ENCODE results near the gene ANKRD37.

ANKRD37 gene

DNA sequence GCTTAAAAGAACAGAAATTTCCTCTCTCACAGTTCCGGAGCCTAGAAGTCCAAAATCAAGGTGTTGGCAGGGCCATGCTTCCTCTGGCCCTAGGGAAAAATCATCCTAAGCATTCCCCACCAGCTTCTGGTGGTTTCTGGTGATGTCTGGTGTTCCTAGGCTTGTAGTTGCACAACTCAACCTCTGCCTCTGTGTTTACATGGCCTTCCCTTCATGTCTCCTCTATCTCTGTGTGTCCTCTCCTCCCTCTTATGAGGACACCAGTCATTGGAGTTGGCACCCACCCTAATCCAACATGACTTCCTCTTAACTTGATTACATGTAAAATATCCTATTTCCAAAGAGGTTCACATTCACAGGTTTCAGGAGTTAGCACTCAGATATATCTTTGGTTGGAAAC is 16.3 kb upstream of the ANKRD37 start:
- DNase-seq (ENCODE audit: low spot score): no peak

DNA sequence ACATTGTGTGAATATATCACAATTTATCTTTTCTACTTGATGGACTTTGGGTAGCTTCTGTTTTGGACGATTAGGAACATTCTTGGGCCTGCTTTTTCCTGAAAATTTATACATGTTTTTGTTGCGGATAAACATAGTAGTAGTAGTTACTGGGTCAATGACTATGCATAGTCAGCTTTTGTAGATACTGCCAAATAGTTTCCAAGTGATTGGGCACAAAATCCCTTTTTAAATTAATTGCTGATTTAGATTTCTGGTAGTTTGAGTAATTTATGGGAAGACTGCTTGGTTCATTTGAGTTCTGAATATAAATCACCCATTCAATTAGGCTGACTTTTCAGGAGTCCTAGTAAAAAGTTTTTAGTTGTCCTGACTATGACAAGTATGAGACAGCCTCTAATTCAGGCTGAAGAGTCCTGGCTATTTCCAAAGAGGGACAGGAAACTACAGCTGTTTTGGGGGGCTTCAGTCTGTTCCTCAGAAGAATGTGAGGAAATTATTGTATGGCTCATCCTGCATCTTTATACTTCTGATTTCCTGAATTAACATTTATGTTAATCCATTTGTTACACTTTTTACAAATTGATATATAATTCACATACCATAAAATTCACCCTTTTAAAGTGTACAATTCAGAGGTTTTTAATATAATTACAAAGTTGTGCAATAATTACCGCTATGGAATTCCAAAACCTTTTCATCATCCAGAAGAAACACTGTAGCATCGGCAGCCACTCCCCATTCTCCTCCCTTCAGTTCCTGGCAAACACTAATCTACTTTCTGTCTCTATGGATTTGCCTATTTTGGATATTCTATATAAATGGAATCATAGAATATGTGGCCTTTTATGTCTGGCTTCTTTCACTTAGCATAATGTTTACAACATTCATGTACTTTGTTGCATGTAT is 15.1 kb upstream of the ANKRD37 start:
- no peak for DNase-seq (ENCODE audit: low spot score)

DNA sequence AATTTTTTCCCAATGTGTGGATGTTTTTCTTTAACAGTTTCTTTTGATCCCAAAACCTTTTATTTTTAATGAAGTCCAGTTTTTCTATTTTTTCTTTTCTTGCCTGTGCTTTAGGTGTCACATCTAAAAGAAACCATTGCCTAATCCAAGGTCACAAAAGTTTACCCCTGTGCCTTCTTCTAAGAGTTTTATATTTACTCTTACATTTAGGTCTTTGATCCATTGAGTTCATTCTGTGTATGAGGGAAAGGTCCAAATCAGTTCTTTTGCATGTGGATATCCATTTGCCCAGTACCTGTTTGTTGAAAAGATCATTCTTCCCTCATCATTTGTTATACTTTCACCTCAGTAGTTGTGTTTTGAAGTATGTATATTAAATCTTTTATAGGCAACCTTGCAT is 13.9 kb upstream of the ANKRD37 start:
- DNase-seq (ENCODE audit: low spot score): no peak

DNA sequence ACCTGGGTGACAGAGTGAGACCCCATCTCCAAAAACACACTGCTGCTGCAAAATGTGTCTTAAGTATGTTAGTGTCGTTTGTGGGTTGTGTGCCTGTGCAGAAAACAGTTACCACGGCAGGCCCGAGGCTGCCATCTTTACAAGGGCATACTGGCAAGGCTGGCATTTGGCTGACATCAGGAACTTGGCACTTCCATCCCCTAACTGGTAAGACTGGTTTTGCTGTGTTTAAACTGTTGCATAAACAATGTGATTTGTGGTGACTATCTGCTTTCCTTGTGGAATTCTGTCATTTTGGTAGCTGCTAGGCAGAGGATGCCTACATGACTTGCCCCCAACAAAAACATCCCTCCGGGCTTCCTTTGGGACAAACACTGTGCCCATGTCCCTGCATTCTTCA is 13.2 kb upstream of the ANKRD37 start:
- no peak for DNase-seq (ENCODE audit: low spot score)

DNA sequence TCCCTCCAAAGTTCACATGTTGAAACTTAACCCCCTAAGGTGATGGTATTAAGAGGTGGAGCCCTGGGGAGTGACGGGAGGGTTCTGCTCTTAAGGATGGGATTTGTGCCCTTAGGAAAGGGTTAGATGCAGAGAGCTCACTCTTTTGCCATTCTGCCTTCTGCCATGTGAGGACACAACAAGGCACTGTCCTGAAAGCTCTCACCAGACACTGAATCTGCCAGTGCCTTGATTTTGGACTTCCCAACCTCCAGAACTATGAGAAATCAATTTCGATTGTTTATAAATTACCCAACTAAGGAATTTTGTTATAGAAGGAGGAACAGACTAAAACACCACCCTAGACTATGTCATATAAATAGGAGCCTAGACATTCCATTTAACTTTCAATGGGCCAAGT is 12.6 kb upstream of the ANKRD37 start:
- no peak for DNase-seq (ENCODE audit: low spot score)

DNA sequence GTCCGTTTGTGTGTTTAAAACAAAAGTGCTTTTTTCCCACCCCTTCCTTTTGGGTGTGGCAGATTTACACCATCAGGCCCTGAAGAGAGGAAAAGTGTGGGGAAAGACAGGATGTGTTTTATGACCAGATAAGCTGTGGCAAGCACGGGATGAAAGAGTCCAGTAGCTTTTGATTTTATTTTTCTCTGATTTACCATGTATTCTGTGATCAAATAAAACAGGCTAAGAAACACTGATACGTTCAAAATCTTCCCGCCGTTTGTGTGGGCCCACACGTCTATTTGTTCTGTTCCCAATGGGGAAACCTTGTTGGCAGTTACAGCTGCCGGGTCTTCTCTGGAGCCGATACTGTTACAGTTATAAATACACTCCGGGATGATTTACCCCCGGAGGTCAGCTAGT is 11.7 kb upstream of the ANKRD37 start:
- DNase-seq (ENCODE audit: low spot score): no peak

DNA sequence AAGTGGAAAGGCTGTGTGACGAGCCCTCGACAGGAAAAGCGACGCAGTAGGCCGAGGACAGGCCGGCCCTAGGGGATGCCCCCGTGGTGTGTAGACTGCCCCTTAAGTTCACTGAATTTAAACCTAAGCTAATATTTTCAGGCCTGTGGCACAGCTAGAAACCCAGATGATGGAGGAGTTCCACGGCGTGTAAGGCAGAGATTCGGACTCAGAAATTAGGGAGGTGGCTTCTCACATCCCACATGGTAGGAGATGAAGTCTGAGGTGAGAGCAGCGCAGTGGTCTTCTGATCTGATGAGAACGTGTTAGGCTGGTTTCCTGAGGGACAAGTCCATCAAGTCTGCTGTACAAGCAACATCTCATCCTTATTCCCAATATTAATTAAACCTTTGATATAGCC is 8.7 kb upstream of the ANKRD37 start:
- no peak for DNase-seq (ENCODE audit: low spot score)

DNA sequence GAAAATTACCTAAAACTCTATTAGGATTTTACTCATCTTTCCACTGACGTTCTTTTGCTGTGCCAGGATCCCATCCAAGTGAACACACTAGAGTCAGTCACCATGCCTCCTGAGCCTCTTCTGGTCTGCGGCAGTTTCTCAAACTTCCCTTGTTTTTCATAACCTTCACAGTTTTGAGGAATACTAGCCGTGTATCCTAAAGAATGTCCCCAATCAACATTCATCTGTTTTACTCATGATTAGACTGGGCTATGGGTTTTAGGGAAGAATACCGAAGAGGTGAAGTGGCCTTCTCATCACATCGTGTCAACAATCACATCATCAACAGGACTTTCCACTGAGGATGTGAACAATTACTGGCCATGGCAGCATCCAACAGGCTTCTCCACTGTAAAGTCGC is 5.7 kb upstream of the ANKRD37 start:
- no peak for DNase-seq (ENCODE audit: low spot score)

DNA sequence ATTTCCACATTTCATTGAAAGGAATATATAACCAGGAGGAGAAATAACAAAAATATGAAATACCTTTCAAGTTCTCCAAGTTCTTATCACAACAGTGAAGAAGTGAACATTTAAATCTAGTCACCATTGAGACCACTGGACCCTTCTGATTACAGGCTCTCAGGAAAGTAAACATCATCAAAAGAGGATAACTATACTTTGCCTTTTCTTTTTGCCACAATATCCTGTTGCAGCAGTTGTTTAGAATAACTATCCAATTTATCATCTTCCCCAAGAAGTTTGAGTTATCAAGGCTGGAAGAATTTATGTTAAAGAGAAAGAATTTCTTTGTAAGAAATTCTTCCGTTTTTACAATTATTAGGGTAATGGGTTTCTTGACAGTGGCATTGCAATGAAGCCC is 4.5 kb upstream of the ANKRD37 start:
- no peak for DNase-seq (ENCODE audit: low spot score)

DNA sequence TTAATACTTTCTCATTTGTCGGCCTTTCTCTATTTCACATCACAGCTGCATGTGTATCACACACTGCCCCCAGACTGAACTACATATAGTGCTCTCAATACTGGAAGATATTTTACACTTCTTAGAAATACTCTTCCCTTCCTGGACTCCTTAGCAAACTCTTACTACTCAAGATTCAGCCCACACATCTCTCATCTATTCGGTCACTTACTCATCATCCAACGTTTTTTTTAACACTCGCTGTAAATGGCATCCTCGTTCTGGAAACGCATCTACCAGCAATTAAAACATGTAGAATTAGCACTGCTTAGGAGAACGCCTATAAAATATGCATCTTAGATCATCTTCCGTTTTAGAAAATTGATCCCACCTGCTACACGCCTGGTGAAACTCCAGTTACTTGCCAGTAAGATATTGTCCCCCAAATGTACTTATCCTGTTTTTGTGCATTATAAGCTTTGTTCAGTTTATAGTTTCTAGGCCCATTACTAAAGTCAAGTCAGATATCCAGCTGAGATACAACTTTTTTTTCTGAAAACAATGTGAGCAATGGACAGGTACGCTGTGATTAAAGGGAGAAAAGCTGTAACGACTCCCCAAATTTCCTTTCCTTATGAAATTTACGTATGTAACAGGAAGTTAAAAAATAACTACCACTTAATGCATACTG is 1.9 kb upstream of the ANKRD37 start:
- no peak for DNase-seq (ENCODE audit: low spot score)

DNA sequence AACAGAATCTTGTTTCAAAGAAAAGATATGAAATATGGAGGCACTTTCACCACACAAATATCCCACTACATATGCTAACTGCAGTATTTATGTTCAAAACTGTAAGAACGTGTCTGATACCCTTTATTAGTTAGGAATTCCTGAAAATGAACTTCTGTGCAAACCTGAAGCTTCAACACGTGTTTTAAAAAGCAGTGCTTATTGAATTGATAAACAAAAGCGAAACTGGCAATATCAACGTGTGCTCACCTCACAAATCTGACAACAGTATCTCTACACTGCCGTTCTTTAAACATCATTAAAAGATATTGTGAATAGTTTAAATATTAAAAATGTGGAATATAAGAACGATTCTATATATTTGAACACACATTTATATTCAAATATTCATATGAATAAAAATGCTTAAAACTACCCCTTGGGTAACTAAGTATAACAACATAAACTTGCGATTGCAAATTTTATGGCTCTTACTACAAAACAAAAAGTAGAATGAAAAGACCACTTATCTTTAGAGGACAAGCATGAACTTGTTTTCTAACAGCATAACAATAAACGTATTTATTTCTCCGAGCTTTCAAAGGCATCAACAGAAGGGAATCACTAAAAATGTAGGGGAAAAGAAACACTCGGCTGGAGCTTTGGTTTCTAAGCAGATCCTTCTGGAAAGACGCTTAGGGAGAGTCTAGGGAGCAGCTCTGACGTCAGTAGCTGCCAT is 1.2 kb upstream of the ANKRD37 start, which contains the start of gene LRP2BP:
LRP2BP (minus strand) TSS at position 687 of the 718 bp plus-strand sequence. CDS start 17,738 bp downstream, outside the sequence.
- peak; percentile 94 for DNase-seq (ENCODE audit: low spot score)

DNA sequence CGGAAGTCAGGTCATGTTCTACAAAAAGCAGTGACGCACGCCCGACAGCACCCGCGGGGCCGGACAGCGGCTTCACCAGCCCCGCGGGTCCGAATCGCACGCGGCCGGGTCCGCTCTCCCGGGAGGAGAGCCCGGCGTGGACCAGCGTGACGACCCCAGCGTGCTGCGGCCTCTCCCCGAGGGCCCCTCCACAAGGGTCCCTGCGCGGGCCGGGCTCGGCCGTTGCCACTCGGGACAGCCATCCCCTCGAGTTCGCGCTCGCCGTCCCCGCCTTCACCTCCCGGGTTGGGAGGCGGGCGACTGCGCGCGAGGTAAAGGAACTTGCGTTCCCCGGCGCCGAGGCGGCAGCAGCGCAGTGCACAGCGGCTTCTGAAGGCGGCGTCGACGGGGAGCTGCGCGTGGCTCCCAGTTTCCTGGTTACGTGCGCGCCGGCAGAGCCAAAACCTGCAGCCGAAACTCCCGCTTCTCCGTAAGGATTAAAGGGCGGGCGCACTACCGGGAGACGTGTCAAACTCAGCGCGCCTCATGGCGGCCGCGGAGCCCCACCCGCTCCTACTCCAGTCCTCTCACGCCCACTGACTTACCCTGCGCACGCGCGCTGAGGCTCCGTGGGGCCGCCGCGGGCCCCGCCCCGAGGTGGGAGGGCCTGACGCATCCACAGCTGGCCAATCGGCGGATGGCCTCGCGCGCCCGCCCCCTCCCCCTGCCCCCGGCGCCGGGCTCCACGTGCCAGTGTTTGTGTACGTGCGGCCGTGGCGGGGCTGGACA is 501 bp upstream of the ANKRD37 start:
- DNase-seq (ENCODE audit: low spot score): peak; percentile 98

DNA sequence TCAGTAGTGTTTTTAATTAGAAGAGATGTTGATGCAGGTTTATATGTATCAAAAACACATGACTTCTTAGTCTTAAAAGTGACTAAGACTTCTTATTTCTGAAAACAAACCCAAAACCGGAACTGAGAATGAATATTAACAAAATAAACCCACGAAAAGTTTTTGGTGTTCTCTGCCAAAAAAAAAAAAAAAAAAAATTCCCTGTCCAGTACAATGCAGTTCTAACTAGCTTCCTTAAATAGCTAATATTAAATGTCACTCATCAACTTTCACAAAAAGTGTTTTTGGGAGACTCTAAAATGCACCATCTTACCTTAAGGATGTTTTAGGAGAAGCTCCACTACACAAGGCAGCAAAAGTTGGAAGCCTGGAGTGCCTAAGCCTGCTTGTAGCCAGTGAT is 2.0 kb downstream of the ANKRD37 start:
- DNase-seq (ENCODE audit: low spot score): no peak

DNA sequence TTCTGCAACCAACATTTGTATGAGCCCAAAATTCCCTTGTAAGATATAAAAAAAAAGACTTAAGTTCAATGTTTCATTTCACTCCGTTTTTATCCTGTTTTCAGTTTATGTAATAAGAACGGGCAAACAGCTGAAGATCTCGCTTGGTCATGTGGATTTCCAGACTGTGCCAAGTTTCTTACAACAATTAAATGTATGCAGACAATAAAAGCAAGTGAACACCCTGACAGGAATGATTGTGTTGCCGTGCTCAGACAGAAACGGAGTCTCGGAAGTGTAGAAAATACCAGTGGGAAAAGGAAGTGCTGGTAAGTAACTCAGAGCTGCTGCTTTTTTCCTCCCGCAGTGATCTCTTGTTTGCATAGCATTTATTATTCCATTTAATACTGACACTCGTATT is 2.8 kb downstream of the ANKRD37 start:
- no peak for DNase-seq (ENCODE audit: low spot score)

DNA sequence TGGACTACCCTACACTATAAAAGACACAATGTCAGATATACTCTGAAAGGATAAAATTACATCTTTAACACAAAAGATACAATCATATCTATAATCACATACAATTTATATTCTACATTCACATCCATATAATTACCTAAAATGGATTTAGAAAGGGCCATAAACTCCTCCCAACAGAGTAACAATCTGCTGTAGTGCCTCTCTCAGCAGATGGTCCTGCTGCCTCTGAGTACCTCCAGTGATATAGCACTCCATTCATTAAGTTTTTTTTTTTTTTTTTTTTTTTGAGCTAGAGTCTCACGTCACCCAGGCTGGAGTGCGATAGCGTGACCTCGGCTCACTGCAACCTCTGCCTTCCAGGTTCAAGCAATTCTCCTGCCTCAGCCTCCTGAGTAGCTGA is 7.4 kb downstream of the ANKRD37 start:
- DNase-seq (ENCODE audit: low spot score): no peak

DNA sequence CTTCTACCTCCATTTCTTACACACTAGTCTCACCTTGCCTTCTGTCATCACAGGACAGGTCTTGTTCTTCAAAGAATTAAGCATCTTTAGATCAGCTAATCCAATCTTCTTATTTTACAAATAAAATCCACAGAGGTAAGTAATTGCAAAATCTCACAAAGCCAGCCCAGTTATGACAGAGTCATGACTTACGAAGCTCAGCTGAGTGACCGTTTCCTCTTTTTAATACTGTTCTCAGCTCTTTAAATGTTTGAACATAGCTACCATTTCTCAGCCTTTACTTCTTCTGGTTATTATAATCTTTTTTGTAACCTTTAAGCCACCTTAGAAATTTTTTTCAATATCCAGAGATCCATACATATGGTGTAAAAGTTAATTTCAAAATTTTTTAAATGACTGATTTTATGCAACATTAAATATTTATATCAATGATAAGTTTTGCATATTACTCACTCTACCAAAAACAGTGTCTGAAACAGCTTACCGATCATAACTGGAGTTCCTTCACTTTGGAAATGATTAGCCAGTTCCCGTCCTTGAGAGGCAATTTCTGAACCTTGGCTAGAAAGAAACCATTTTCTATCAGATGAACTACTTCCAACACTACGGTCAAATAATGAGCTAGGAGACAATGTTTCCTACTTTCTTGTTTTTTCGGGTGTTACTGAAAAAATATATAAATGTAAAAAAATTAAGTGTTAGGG is 8.8 kb downstream of the ANKRD37 start:
- DNase-seq (ENCODE audit: low spot score): no peak

DNA sequence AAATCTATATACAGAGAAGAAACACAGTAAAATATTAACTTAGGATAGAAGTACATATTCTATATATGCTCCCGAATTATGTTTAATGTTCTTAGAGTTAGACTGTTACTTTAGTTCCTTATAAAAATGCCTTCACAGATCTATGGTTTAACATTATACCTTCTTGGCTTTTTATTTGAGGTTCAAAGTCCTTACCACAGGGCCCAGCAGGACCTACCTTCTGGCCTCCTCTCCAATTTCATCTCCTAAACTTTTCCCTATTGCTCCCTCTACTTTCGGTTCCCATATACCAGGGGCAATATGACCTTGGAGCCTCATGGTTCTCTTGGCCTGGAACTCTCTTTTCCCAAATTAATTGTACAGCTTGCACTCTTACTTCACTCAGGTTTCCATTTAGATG is 11.8 kb downstream of the ANKRD37 start:
- no peak for DNase-seq (ENCODE audit: low spot score)

DNA sequence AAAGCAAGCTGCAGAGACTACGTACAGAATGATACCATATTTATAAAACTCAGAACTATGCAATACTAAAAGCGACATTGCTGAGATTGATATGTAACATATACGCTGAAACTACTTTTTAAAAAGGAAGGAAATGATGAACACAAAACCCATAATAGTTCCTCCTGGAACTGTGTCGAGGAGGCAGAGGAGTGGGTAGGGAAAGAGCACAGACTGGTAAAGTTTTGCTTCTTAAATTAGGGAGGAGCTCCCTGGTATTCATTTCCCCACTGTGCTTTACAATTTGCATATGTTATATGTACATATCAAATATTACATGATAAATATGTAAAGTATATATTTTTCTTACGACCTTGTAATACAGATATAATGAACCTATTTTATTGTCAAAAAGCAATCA is 15.2 kb downstream of the ANKRD37 start:
- no peak for DNase-seq (ENCODE audit: low spot score)

DNA sequence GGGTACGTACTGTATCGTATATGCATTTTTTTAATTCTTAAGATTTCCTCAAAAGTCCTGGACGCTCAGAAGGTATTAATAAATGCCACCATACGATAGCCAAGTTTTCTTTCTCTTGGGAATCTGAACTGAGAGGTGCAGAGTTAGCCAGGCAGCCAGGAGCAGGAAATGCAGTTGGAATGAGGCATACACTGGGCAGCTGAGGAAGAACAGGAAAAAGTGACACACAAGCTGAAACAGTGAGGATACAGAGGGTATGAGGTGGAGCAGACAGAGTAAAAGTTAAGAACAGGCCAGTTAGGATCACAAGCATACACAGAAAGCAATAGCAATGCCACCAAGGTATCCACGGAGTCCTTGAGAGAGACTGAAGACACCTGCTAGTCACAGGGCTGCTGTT is 15.8 kb downstream of the ANKRD37 start:
- no peak for DNase-seq (ENCODE audit: low spot score)

DNA sequence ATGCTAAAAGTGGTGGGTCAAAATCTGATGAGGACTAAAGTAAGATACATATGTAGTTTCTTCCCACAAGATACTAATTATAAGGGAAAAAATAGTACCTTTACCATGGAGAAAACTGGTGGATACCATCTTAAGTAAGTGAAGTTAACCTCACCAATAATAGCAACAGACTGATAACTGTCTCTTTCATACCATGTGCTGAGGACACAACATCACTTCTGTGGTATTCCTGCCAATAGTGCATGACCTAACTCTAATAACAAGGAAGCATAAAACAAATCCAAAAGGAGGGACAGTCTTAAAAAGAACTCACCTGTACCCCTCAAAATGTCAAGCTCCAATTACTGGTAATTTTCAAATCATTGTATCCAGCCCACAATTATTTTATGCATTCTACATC is 20.3 kb downstream of the ANKRD37 start:
- DNase-seq (ENCODE audit: low spot score): no peak

DNA sequence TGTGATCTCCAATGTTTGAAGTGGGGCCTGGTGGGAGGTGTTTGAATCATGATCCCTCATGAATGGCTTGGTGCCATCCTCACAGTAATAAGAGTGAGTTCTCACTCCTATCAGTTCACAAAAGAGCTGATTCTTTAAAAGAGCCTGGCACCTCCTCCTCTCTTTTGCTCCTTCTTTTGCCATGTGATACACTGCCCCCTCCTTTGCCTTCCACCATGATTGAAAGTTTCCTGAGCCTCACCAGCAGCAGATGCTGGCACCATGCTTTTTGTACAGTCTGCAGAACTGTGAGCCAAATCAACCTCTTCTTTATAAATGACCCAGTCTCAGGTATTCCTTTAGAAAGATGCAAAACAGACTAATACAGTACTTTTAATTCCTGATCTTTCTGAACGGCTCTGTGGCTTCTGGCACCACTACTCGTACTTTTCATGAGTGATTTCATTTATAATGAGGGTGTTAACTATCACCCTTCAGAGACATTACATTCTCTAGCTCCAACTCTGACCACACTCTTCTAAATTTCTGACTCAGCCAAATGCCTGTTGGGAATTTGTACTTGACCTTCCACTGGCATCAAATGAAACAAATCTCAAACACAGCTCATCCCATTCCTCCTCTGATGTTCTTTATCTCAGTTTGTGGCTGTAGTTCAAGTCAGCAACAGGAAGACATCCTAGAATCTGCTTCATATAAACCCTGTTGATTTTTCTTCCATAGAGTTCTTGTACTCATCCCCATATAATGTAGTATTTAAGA is 24.9 kb downstream of the ANKRD37 start:
- DNase-seq (ENCODE audit: low spot score): no peak
